GM18520 (cell line): Measurements from ENCODE around the gene SELENOH.

Source experiments
- ATAC-seq: cut with Tn5 transposase; IDR thresholded peaks from one replicate; pipeline ENCODE4 v1.9.1; 2021; ENCODE audit not compliant: unreplicated experiment

SELENOH gene

DNA sequence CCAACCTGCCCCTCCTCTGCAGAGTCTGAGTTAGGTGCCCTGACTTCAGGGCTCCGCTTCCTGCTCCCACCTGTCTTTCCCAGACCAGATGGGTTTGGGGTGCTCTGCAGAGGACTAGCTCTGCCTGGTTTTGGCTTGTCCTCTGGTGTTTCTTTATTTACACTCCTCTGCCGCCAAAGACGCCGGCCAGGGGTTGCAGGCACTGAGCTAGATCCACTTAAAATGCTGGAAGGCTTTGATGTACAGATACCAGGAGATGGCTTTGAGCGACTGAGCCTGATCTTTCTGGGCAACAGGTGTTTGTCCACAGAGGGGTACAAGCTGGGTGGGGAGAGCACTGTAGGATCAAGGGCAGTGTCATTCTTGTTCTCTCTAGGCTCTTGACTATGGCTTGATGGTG lies 3.9 kb downstream of the SELENOH start:
- no peak for ATAC-seq

DNA sequence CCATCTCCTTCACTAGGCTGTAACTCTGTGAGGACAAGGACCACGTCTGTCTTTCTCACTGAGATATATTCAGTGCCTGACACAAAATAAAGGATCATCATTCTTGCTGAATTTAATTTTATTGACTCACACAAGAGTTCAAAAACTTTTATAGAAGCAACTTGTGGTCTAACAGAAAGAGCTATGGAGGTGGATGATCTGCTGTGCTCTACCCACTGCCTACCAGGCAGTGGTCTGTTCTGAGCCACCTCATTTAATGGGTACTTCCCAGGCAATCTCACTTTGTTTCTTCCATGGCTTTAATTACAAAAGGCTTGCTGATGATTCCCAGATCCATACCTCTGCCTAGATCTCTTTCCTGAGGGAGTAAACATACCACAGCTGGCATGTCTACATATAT lies 5.6 kb downstream of the SELENOH start:
- ATAC-seq: no peak

DNA sequence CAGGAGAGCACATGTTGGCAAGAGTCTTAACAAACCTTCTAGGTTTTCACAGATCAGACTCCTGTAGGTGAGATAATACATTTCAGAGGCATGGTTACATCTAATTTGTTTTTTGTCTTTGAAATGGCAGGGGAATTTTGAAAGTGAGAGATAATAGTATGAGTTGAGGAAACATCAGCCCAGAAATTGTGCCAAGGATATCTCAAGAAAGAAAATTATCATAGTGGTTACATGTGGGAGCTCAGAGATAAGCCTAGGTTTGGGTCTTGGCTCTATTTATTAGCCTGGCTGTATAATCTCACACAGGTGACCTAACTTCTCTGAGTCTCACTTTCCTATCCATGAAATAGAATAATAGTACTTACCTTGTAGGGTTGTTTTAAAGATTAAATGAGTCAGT lies 9.9 kb downstream of the SELENOH start:
- ATAC-seq: no peak

DNA sequence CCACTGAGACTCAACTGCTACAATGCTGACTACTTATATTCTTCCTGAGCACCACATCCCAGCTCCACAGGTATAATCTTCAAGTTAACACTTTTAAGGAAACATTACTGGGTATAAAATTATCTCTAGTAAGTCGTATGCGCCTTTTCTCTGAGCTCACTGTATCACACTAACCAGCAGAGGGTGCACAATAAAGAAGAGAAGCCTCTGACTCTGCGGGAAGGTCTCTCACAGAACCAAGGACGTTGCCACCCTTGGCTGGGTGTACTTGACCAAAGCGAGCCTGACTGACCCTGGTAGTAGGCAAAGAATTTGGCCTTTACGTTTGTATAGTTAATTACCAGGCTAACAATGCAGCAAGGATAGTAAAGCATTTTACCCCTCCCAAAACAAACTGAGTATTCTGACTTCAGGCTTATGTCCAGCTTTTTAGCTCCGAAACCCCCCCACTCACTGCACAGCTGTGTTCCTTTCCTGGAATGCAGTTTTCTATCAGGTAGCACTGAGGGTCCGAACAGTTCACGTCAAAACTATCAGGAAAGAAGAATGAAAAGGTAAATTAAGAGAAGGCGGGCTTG lies 10.5 kb downstream of the SELENOH start, which contains the start of gene BTBD18:
TSS of gene BTBD18 (minus strand) at position 144 of the 578 bp plus-strand sequence. CDS start 631 bp downstream, outside the sequence.
- ATAC-seq: no peak

DNA sequence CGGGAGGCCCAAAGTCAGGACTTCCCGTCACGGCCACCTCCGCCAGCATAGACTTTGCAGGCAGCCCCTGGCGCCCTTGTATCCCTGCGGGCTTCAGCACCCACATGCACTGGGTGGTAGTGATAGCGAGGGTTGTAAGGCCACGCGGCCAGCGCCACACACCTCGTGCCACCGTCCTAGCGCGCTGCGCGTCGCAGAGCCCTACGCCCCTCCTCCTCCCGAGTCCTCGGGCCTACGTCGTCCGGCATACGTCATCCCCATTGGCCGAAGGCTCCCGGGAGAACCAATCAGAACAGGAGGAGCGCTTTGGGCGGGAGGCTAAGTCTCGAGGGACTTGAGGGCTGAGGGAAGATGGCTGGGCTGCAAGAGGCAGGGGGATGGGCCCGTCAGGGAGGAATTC lies 11.7 kb downstream of the SELENOH start:
- no peak for ATAC-seq

DNA sequence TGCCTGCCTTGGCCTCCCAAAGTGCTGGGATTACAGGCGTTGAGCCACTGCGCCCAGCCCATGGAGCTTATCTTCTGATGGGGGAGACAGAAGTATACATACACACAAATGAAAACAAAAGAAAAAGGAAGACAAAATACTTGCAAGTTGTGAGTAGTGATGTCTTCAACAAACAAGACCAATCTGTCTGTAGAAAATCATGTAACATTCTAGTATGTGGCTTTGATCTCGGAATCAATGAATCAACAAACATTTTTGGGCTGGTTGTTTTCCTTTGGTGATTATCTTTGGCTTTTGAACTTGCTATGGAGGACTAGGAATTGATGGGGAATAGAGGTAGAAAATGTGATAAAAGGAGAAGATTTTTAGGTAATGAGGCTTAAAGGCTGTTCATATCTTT lies 16.9 kb downstream of the SELENOH start:
- no peak for ATAC-seq

DNA sequence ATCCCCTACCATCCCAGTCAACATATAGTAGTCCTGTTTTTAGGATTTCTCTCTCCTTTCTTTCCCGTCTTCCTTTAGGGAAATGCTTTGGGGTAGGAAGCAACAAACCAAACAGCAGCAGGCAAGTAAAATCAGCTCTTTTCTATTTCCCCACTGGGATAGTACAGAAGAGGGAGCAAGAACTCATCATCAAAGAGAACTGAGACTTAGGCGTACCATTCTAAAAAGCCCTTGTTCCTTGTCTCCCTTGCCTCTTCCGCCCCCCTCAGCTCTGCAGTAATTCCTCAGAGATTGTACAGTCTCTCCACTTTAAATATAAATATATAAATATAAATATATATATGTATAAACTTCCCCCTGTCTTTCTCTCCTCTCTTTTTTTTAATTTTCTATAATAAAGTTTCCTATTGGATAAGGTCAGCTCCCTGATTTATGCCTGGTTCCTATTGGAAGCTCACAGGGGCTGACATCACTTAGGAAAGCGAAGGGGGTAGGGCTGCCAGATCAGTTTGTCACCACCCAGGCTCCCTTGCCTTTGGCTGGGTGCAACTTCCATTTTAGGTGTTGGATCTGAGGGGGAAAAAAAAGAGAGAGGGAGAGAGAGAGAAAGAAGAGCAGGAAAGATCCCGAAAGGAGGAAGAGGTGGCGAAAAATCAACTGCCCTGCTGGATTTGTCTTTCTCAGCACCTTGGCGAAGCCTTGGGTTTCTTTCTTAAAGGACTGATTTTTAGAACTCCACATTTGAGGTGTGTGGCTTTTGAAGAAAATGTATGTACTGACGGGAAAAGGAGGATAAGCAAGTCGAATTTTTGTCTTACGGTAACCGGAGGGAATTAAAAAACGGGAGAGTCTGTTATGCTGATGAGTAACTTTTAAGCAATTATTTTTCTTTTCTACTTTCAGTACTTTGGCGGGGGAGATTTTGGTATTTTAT lies 20.3 kb downstream of the SELENOH start, which contains the start of gene CTNND1:
TSS of gene CTNND1 (plus strand) at position 502 of the 934 bp plus-strand sequence. CDS start 29,677 bp downstream, outside the sequence.
- ATAC-seq: peak; percentile 63

DNA sequence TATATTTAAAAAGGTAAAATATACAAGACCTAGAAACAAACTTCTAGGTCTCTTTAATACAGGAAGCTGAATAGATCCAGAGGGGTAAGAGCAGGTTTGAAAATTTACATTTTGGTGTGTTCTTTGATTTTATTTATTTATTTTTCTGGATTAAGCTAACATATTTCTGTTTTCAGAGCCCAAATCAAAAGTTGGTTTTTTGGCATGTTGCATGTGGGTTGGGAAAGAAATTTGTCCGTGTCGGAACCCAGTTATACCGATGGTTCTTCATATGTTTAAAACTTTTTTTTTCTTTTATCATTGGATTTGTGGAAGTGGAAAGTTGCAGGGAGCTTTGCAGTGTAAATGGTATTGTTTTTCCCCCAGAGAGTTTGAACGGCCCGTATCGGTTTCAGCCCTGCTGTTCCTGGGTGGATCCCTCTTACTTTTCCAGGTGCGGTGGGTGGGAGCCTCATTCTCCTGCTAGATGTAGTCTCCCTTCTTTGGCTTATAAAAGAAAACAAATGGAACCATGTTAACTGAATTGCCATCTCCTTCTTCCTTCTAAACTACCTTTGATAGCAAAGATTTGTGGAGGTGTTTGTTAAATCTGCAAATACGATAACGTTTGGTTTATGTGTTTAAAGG lies 21.1 kb downstream of the SELENOH start:
- ATAC-seq: no peak

DNA sequence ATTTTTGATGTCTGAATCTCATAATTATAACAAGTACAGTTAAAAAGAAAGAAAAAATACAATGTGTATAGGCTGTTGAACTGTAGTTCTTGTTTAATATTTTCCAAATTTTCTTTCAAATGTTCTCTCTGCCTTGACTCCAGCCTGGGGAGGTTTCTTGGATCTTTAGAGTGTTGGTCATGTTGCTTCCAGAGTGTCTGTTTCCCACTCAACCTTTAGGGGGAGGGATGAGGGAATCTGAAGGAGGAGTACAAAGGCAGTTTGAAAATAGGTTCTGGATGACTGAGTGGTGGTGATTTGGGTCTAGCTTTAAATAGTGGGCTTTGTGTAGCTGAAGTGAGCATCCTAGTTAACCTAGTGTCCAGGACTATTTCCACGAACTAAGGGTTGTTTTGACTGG lies 22.3 kb downstream of the SELENOH start:
- no peak for ATAC-seq

DNA sequence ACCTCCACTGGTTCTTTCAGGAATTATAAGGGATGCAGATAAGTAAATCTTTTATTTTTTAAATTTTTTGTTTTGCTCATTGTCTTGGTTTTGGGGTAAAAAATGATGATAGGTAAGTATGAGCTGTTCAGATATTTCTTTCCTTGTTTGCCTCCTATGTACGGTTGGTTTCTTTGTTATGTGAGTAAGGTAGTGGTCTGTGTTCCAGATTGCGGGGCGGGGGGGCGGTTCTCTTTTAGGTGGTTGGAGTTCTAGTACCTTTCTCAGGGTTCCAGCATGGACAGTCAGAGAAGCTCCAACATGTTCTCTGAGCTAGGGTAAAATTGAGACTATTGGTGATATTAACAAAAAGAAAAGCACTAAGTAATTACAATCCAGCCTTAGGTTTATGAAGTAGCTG lies 22.7 kb downstream of the SELENOH start:
- ATAC-seq: no peak

DNA sequence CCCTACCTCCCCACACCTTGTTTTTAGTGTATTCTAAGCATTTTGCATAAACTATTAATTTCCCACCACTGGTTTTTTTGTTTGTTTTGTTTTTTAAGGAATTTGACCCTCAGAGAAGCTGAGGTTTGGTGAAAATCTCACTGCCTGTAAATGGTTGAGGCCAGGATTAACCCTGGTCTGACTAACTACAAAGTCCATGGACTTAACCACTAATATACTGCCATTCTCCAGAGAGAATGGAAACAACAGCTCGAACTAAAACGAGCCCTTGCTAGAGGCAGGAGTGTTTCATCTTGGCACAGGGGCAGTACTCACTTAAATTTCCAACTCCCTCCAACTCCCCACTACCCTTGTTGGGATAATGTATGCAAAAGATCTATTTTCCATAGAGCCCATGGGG lies 23.3 kb downstream of the SELENOH start:
- no peak for ATAC-seq

DNA sequence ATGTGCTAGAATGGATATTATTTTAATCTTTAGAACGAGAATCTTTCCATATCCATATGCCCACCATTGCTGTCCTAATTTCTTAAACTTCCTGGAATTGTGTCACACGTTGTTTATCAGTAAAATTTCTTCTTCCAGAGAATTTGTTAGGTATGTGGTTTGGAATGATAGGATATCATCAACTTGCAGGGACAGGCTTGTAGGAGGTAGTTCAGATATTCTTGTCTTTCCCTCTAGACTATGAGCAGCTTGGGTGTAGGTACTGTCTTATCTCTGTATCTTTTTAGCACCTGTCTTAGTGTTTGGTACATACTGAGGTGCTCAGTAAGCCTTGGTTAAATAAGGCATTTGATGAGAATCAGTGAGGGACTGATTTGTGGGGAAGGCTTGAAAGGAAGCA lies 23.7 kb downstream of the SELENOH start:
- no peak for ATAC-seq

DNA sequence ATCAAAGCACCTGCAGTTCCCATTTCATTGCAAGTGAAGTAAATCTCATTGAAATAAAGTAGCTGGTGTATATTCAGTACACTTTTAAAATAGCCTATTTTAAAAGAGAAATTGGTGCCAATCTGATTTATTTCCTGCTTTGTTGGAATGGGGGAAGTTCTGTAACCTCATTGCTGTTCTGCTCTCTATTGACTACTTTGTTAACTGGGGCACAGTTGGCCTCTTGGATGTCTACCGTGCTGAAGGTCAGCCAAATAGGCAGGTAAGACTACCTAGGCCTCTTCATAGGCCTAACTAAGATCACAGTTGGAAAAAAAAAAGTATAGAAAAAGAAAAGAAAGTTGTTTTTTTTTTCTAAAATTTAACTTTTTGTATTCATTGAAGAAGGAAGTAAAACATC lies 29.5 kb downstream of the SELENOH start:
- no peak for ATAC-seq

DNA sequence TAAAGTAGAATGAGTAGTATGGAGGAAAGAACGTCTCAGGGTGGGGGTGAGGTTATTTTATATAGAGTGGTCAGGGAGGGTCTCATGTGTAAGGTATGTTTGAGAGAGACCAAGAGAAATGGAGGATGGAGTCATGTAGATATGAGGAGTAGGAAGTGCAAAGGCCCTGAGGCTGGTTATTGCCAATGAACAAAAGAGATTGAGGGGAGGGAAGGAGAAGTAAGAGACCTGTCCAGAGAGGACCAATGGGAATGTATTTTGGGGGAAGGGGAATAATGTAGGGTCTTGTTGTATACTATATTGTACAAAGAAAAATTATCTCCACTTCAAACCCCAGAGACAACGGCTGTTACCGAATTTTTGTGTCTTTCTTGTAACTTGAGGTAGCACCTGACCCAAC lies 30.1 kb downstream of the SELENOH start:
- ATAC-seq: no peak

DNA sequence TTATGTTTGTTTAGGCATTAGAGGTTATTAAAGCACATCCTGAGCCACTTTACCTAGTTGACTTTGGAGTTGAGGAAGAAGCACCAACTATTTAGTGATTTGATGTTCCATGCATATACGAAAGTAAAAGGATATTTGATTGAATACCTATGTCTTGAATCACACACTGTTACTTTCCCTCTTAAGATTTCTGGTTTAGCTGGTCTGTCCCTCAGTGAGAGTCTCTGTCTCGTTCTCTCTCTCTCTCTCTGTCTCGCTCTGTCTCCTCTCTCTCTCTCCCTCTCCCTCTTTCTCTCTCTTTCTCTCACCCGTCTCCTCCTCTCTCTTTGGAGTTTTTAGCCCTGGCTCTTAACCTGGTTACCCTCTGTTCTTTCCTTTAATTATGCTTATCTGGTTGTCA lies 31.3 kb downstream of the SELENOH start:
- ATAC-seq: no peak

DNA sequence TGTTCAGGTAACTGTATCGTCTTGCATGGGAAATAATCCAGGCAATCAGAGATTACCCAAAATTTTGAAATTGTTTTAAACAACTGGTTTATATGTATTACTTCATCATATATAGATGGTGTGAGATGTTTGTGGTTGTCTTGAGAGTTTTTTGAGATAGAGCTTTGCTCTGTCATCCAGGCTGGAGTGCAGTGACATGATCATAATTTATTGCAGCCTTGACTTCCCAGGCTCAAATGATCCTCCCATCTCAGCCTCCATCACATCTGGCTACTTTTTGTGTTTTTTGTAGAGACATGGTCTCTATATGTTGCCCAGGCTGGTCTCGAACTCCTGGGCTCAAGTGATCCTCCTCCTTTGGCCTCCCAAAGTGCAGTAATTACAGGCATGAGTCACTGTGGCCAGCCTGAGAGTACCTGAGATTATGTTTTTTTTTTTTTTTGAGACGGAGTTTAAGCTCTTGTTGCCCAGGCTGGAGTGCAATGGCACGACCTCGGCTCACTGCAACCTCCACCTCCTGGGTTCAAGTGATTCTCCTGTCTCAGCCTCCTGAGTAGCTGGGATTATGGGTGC lies 31.8 kb downstream of the SELENOH start:
- ATAC-seq: no peak

DNA sequence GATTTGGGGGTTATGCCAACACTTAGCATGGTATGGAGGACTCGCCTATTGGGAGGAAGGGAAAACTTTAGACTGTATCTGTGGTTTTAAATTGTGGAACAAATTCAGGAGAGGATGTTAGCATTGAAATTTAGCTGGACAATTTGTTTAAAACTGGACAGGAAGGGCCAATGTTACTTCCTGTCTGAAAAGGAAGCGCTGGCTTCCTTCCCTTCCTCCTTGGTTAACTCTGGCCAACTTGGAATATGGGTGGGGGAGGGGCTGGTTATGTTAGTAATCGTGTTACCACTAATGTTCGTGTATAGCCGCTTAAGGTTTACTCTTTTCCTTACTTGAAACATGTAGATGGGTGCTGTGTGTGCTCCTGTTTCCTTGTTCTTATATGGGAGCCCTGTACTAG lies 34.2 kb downstream of the SELENOH start:
- ATAC-seq: no peak

DNA sequence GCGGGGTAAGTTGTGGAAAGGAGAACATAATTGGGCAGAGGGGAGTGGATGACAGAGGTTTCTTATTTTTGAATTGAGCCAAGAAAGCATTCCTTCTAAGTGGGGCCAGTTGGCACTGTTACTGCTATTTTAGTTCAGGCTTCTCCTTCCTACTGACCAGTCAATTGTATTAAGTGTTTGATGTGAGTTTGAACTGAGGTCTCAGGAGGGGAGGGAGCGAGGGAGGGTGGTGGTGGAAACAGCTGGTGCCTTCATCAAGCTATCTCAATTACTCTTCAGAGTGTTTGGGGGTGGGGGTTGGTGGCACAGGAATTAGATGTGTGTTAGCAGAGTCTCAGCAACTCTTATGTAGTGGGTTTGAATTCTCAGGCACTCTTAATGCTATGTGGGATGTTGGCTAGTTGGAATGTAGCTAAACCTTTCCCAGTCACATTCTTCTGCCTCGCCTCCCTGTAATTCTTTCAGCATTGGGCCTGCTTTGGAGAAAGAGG lies 34.8 kb downstream of the SELENOH start:
- ATAC-seq: no peak

DNA sequence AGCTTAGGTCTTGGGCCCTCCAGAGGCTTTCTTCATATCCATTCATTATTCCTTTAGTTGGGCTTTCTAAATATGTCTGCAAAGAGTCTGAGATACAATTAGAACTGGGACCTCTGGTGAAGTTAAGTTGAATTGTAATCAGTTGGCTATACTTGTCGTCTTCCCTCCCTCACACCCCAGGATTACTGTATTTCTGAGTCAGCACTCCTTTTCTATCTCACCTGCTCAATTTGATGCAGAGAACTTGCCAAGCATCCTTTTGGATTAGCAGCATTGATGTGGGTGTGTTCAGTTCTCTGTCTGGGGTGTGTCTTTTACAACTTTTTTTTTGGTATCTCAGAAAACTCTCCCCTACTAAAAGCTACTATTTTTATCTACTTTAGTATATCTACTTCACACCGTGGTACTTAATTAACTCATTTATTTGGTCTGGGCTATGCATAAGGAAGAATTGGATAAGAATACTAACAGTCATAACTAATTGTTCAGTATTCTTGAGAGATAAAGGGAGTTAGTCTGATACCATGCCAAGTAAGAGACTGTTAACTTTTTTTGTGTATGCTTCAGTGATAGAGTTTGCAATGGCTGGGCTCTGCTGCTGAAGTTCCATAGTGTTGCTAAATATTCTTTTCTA lies 35.4 kb downstream of the SELENOH start:
- no peak for ATAC-seq

DNA sequence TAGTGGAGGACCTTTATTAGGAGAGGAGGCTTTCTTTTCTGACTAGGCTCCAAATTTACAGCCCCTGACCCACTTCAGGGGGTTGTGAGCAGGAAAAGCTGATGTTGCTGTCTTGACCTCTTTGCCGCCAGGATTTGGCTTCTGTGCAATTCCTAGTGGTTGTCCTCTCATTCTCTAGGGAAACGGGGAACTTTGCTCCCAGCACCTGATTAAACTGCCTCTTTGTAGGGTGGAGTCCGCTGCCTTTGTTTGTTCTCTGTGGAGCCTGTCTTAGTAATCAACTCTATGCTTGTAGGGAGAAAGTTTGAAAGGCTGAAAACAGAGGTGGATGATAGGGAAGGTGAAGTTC lies 36.7 kb downstream of the SELENOH start:
- ATAC-seq: no peak
